GM21423 (cell line): ENCODE measurements around the gene PTGFR.

ENCODE experiments used
- ATAC-seq: cut with Tn5 transposase; IDR thresholded peaks from one replicate; pipeline ENCODE4 v1.9.1; 2021; ENCODE audit warnings: mild to moderate bottlenecking, moderate library complexity; ENCODE audit not compliant: unreplicated experiment

Gene PTGFR

GRCh38 chr1:78519446-78519845 is 28.7 kb downstream of the PTGFR start:
- no peak for ATAC-seq

- ATAC-seq: no peak
These were observed 29.4 kb downstream of the PTGFR start for GRCh38 chr1:78520216-78520615.

- ATAC-seq: no peak
These were observed 30.1 kb downstream of the PTGFR start for GRCh38 chr1:78520843-78521242.

GRCh38 chr1:78522136-78522535 is 31.4 kb downstream of the PTGFR start:
- ATAC-seq: no peak

- no peak for ATAC-seq
These were observed 35.7 kb downstream of the PTGFR start for GRCh38 chr1:78526496-78526895.

GRCh38 chr1:78527706-78528105 is 36.9 kb downstream of the PTGFR start:
- no peak for ATAC-seq

GRCh38 chr1:78533527-78533926 is 42.8 kb downstream of the PTGFR start:
- ATAC-seq: no peak

- no peak for ATAC-seq
These were observed 44.5 kb downstream of the PTGFR start for GRCh38 chr1:78535286-78535685.

- ATAC-seq: no peak
These were observed 45.7 kb downstream of the PTGFR start for GRCh38 chr1:78536427-78536826.

- no peak for ATAC-seq
These were observed 49.3 kb downstream of the PTGFR start for GRCh38 chr1:78540048-78540447.

- no peak for ATAC-seq
These were observed 50.7 kb downstream of the PTGFR start for GRCh38 chr1:78541479-78541878.

- ATAC-seq: no peak
These were observed 53.3 kb downstream of the PTGFR start for GRCh38 chr1:78543941-78544643.

- ATAC-seq: no peak
These were observed 56.3 kb downstream of the PTGFR start for GRCh38 chr1:78547081-78547480.

GRCh38 chr1:78549331-78549730 is 58.6 kb downstream of the PTGFR start:
- no peak for ATAC-seq

GRCh38 chr1:78549891-78550290 is 59.1 kb downstream of the PTGFR start:
- ATAC-seq: no peak

GRCh38 chr1:78553859-78554258 is 63.1 kb downstream of the PTGFR start:
- ATAC-seq: no peak

GRCh38 chr1:78554840-78555239 is 64.1 kb downstream of the PTGFR start:
- ATAC-seq: no peak

GRCh38 chr1:78559680-78560079 is 68.9 kb downstream of the PTGFR start:
- no peak for ATAC-seq

GRCh38 chr1:78560811-78561210 is 70.0 kb downstream of the PTGFR start:
- ATAC-seq: no peak

GRCh38 chr1:78561856-78562255 is 71.1 kb downstream of the PTGFR start:
- ATAC-seq: no peak

GRCh38 chr1:78565393-78565792 is 74.6 kb downstream of the PTGFR start:
- no peak for ATAC-seq

- ATAC-seq: no peak
These were observed 79.8 kb downstream of the PTGFR start for GRCh38 chr1:78570539-78570938.
